HepG2 (cell line): ENCODE data around the gene SRC. TPM values are rescaled to one million over a fixed set of nuclear protein-coding genes. Genes with fewer than 3 reads are reported as not detected.

Experiments
- ATAC-seq: fragments of 200-7000 bp; cut with Tn5 transposase; 3 replicates; pipeline ENCODE4 v1.9.1; 2020; ENCODE audit warnings: mild to moderate bottlenecking, moderate library complexity
- Bru-seq: library from RNA; stranded (reverse); fragments of 400-500 nt; gene quantifications from one replicate; lab custom pipeline; 2021; lab: Mats Ljungman, UMichigan
- BruChase-seq, 2 experiments: library from RNA; stranded (reverse); fragments of 400-500 nt; gene quantifications; one replicate each; lab custom pipeline; 2021; lab: Mats Ljungman, UMichigan
- BruUV-seq: library from RNA; stranded (reverse); fragments of 400-500 nt; replicated peaks from 2 replicates; lab custom pipeline; 2021; lab: Mats Ljungman, UMichigan
- CTCF ChIA-PET: fragments of 300-600 bp; formaldehyde crosslinking; extraction: SDS; loops from one replicate; lab custom pipeline; 2021; ENCODE audit warnings: low total read pairs, inconsistent platforms, low intra/inter-chr PET ratio; lab: Yijun Ruan, JAX
- POLR2A ChIA-PET: fragments of 350-600 bp; sonication (Branson Sonifier 250); formaldehyde crosslinking; loops from one replicate; lab custom pipeline; 2020; ENCODE audit warnings: antibody characterized with exemption, inconsistent platforms; lab: Yijun Ruan, JAX
- DNase-seq: peaks from one replicate; pipeline ENCODE4 v3.0.0-alpha.2; 2015; ENCODE audit warnings: low spot score
- FAIRE-seq: peaks from 3 replicates; lab custom pipeline; 2011; peaks lifted over from hg19 to GRCh38; lab: Jason Lieb, UNC
- H2AFZ ChIP-seq: one replicate; pipeline ENCODE4 v1.6.1; 2011; ENCODE audit warnings: low read length, inconsistent platforms
- H3K27ac ChIP-seq: fragments of 300-600 bp; 3 replicates; pipeline ENCODE4 v1.8.0; 2011; ENCODE audit warnings: mixed run types, mild to moderate bottlenecking, mixed read lengths, low read length, inconsistent platforms; ENCODE audit not compliant: insufficient read depth; ENCODE audit errors: extremely low read length
- H3K27me3 ChIP-seq, 2 experiments: fragments of 200-600 bp in 1 of 2; 2 replicates in 1 of 2; 3 replicates in 1 of 2; pipeline versions ENCODE4 v1.6.0 to v1.8.0; 2011; ENCODE audit warnings: low read length in 2 of 2, mild to moderate bottlenecking in 2 of 2, moderate library complexity in 2 of 2, inconsistent platforms in 1 of 2; ENCODE audit not compliant: insufficient read depth in 2 of 2, control insufficient read depth in 1 of 2
- H3K36me3 ChIP-seq, 2 experiments: fragments of 200-600 bp in 1 of 2; replicated peaks in 1 of 2; 2 replicates in 1 of 2; 3 replicates in 1 of 2; pipeline versions ENCODE4 v1.5.1 to v1.8.0; 2011; ENCODE audit warnings: low read length in 2 of 2, inconsistent platforms in 1 of 2; ENCODE audit not compliant: insufficient read depth in 2 of 2, control insufficient read depth in 1 of 2
- H3K4me1 ChIP-seq: 2 replicates; pipeline ENCODE4 v1.5.1; 2012; ENCODE audit warnings: low read length, inconsistent platforms; ENCODE audit not compliant: insufficient read depth
- H3K4me2 ChIP-seq: 2 replicates; pipeline ENCODE4 v1.6.0; 2011; ENCODE audit warnings: low read depth, low read length, inconsistent platforms
- H3K4me3 ChIP-seq, 3 experiments: fragments of 200-600 bp in 1 of 3; sonication (generic), shearing (Covaris generic) in 1 of 3; replicated peaks in 1 of 3; 2 replicates each; pipeline ENCODE4 v1.5.1; 2011 to 2016; ENCODE audit warnings: low read length in 3 of 3, inconsistent platforms in 2 of 3, low read depth in 2 of 3, mild to moderate bottlenecking in 2 of 3, control low read depth in 1 of 3, mixed read lengths in 1 of 3; ENCODE audit not compliant: insufficient read depth in 1 of 3
- H3K79me2 ChIP-seq: one replicate; pipeline ENCODE4 v1.6.1; 2011; ENCODE audit warnings: low read length, inconsistent platforms; ENCODE audit not compliant: insufficient read depth
- H3K9ac ChIP-seq: 2 replicates; pipeline ENCODE4 v1.6.0; 2011; ENCODE audit warnings: mild to moderate bottlenecking, low read depth, low read length, inconsistent platforms; ENCODE audit not compliant: insufficient read depth
- H3K9me3 ChIP-seq: 2 replicates; pipeline ENCODE4 v1.5.1; 2012; ENCODE audit warnings: mild to moderate bottlenecking, low read length
- H4K20me1 ChIP-seq: 2 replicates; pipeline ENCODE4 v1.6.0; 2011; ENCODE audit warnings: inconsistent platforms, mild to moderate bottlenecking, low read length, moderate library complexity; ENCODE audit not compliant: insufficient read depth
- DMAP1 ChIP-seq: IDR thresholded peaks from 2 replicates; pipeline ENCODE4 v1.6.1; 2016
- E2F1 ChIP-seq: sonication (generic); formaldehyde crosslinking; IDR thresholded peaks from 2 replicates; pipeline ENCODE4 v1.5.0; 2020; ENCODE audit warnings: missing genetic modification reagents
- FOSL2 ChIP-seq: sonication (generic); formaldehyde crosslinking; IDR thresholded peaks from 2 replicates; pipeline ENCODE4 v1.4.0; 2020; ENCODE audit warnings: missing genetic modification reagents
- HNF1B ChIP-seq: sonication (generic); formaldehyde crosslinking; IDR thresholded peaks from 2 replicates; pipeline ENCODE4 v1.5.1; 2020; ENCODE audit warnings: mild to moderate bottlenecking, moderate library complexity, missing genetic modification reagents
- MAX ChIP-seq: IDR thresholded peaks from 2 replicates; pipeline ENCODE4 v1.6.1; 2012; ENCODE audit warnings: inconsistent platforms
- MTA1 ChIP-seq: sonication (generic); formaldehyde crosslinking; IDR thresholded peaks from 2 replicates; pipeline ENCODE4 v1.4.0; 2020; ENCODE audit warnings: missing genetic modification reagents, mild to moderate bottlenecking, borderline replicate concordance
- NFIC ChIP-seq: IDR thresholded peaks from 2 replicates; pipeline ENCODE4 v1.6.1; 2012; ENCODE audit warnings: mild to moderate bottlenecking, low read length, inconsistent platforms
- SAP130 ChIP-seq: IDR thresholded peaks from 2 replicates; pipeline ENCODE4 v1.6.1; 2016; ENCODE audit warnings: low read depth
- ZNF253 ChIP-seq: sonication (generic); formaldehyde crosslinking; IDR thresholded peaks from 2 replicates; pipeline ENCODE4 v1.8.0; 2022; ENCODE audit warnings: mild to moderate bottlenecking, missing genetic modification reagents, borderline replicate concordance
- ZNF768 ChIP-seq: sonication (generic); formaldehyde crosslinking; IDR thresholded peaks from 2 replicates; pipeline ENCODE4 v1.4.0; 2020; ENCODE audit warnings: missing genetic modification reagents
- ZNF83 ChIP-seq: sonication (generic); formaldehyde crosslinking; IDR thresholded peaks from 2 replicates; pipeline ENCODE4 v1.4.0; 2020; ENCODE audit warnings: missing genetic modification reagents, mild to moderate bottlenecking, borderline replicate concordance
- WGBS: methylation state at CpG from one replicate; pipeline ENCODE4 v1.1.6; 2017; ENCODE audit warnings: low lambda C conversion rate; 5-methylcytosine and 5-hydroxymethylcytosine counted together
- in situ Hi-C: cut with HindIII; loops from 2 replicates; pipeline ENCODE4 v1.10.0; 2017; ENCODE audit warnings: low pct_unique_long_range_greater_than_20kb; ENCODE audit not compliant: extremely low pct_ligation_motif_present
- intact Hi-C: fragments of 100-400 bp; cut with micrococcal nuclease; formaldehyde crosslinking; loops from one replicate; pipeline ENCODE4 v1.10.0; 2022; ENCODE audit not compliant: unreplicated experiment
- long read RNA-seq, 2 experiments: library from RNA in 1 of 2; library from polyadenylated mRNA in 1 of 2; stranded (forward) in 1 of 2; unstranded in 1 of 2; transcript quantifications; one replicate each; pipeline ENCODE4 v2.0.0, GENCODE V29; 2019 to 2022
- polyA minus RNA-seq, 3 experiments: library from RNA; depleted of rRNA, polyadenylated mRNA; stranded (reverse); fragments of >200 nt; gene quantifications; 2 replicates each; pipeline ENCODE4 v1.2.3, GENCODE V29; 2011; ENCODE audit warnings: low replicate concordance in 1 of 3
- polyA plus RNA-seq, 8 experiments: library from polyadenylated mRNA; depleted of rRNA in 3 of 8; stranded (reverse) in 7 of 8; unstranded in 1 of 8; fragments of >200 nt; fragmentation: Illumina TruSeq in 4 of 8; extraction: Trizol in 4 of 8; gene quantifications; 2 replicates each; pipeline versions ENCODE4 v1.2.1 to v1.2.3, GENCODE V29; 2011 to 2016; ENCODE audit warnings: low read depth in 4 of 8, missing spikeins in 1 of 8, mixed read lengths in 1 of 8; ENCODE audit not compliant: insufficient read depth in 1 of 8
- total RNA-seq, 5 experiments: library from RNA; depleted of rRNA; stranded (reverse); fragments of >200 nt; fragmentation: Illumina TruSeq; extraction: Trizol; gene quantifications; 2 replicates each; pipeline ENCODE4 v1.2.3, GENCODE V29; 2016; ENCODE audit warnings: low read depth in 1 of 5

Gene SRC
- total RNA-seq (2016; rRNA removed; fragmentation: Illumina TruSeq; extraction: Trizol) (54.7 and 59.7 TPM in 2 replicates), polyA plus RNA-seq (2011; rRNA removed) (192 and 229 TPM in 2 replicates), polyA minus RNA-seq (2011; rRNA and poly(A)+ RNA removed; ENCODE audit: low replicate concordance) (0.87 and 280 TPM in 2 replicates), Bru-seq, nascent RNA (percentile 85 among the genes with signal in this experiment), BruChase-seq, experiment 1, labeled RNA remaining after a 6-hour chase (percentile 87 among the genes with signal in this experiment), BruChase-seq, experiment 2, labeled RNA remaining after a 2-hour chase (percentile 83 among the genes with signal in this experiment)
- 18.4 and 21.0 TPM in 2 replicates for total RNA-seq (2016; cell fraction: cytosol; rRNA removed; fragmentation: Illumina TruSeq; extraction: Trizol; ENCODE audit: low read depth)
- 48.2 and 56.8 TPM in 2 replicates for total RNA-seq (2016; cell fraction: insoluble cytoplasmic fraction; rRNA removed; fragmentation: Illumina TruSeq; extraction: Trizol)
- total RNA-seq (2016; cell fraction: membrane; rRNA removed; fragmentation: Illumina TruSeq; extraction: Trizol) = 25.3 and 30.3 TPM in 2 replicates
- 60.1 and 65.6 TPM in 2 replicates for total RNA-seq (2016; cell fraction: nucleus; rRNA removed; fragmentation: Illumina TruSeq; extraction: Trizol)
- 97.4 and 112 TPM in 2 replicates for polyA plus RNA-seq (2011; cell fraction: cytosol; rRNA removed)
- 448 and 459 TPM in 2 replicates for polyA plus RNA-seq (2011; cell fraction: nucleus; rRNA removed)
- polyA plus RNA-seq (2012) = 148 and 158 TPM in 2 replicates
- polyA plus RNA-seq (2016; cell fraction: cytosol; fragmentation: Illumina TruSeq; extraction: Trizol; ENCODE audit: low read depth) = 3.4 and 4.0 TPM in 2 replicates
- polyA plus RNA-seq (2016; cell fraction: insoluble cytoplasmic fraction; fragmentation: Illumina TruSeq; extraction: Trizol; ENCODE audit: low read depth) = 43.5 and 52.9 TPM in 2 replicates
- 13.5 and 16.0 TPM in 2 replicates for polyA plus RNA-seq (2016; cell fraction: membrane; fragmentation: Illumina TruSeq; extraction: Trizol; ENCODE audit: low read depth)
- polyA plus RNA-seq (2016; cell fraction: nucleus; fragmentation: Illumina TruSeq; extraction: Trizol; ENCODE audit: insufficient read depth, low read depth) = 92.1 and 101 TPM in 2 replicates
- polyA minus RNA-seq (2011; cell fraction: cytosol; rRNA and poly(A)+ RNA removed) = 92.5 and 127 TPM in 2 replicates
- polyA minus RNA-seq (2011; cell fraction: nucleus; rRNA and poly(A)+ RNA removed) = 209 and 267 TPM in 2 replicates
- long read RNA-seq, experiment 1, partial matches to known transcripts = 14 of 23 reads
- long read RNA-seq, experiment 1, other reads (novel, unspliced or antisense) = 9 of 23 reads
- long read RNA-seq, experiment 2, full-length matches to known transcripts = 14 of 342 reads
- long read RNA-seq, experiment 2, partial matches to known transcripts = 161 of 342 reads
- long read RNA-seq, experiment 2, other reads (novel, unspliced or antisense) = 167 of 342 reads

- no peak for FAIRE-seq
- peaks cover 10 to 28% of the 10 kb centered on the region in 2 experiments for H3K36me3 ChIP-seq
- 1% methylated on average over 61 of the region's 63 CpGs for WGBS
- in situ Hi-C loops = no loop called here
- H4K20me1 ChIP-seq = peaks cover 40% of the 10 kb centered on the region
- TSS peak; percentile 79 for BruUV-seq
- no peak within 1 kb of the TSS for H2AFZ ChIP-seq
- peak within 1 kb of the TSS; percentile 77 for H3K9ac ChIP-seq
- intact Hi-C loops = loop anchor here (2.0 kb wide), 2 partner anchors 35 to 77 kb away; no protein-coding TSS in a partner anchor
- peaks cover 52% of the 10 kb centered on the region for H3K79me2 ChIP-seq
- H3K9me3 ChIP-seq = no peaks in the 10 kb centered on the region
- DNase-seq = peak; percentile 74
- peaks cover 0 to 5% of the 10 kb centered on the region in 2 experiments; a peak in 1 of 5 replicates for H3K27me3 ChIP-seq
- peaks cover 79% of the 10 kb centered on the region for H3K4me1 ChIP-seq
- ATAC-seq = peak; percentile 29
- H3K27ac ChIP-seq = peak within 1 kb of the TSS; percentile 81
- H3K4me3 ChIP-seq = peak within 1 kb of the TSS; percentile 78 to 89 (median 80)
- CTCF ChIA-PET = interaction anchor here (1.3 kb wide), 1 partner anchor 39 kb away, joined by 3 read pairs; no protein-coding TSS in a partner anchor
- H3K4me2 ChIP-seq = peak within 1 kb of the TSS; percentile 92
- POLR2A ChIA-PET = interaction anchor here (1.2 to 4.0 kb wide), 13 partner anchors 10 to 167 kb away, joined by 3 to 59 read pairs (median 12); partner anchors contain the start of genes MANBAL, MROH8 and RPN2
- TF ChIP-seq NFIC (no peak), SAP130 (CRISPR knock-in tag) (peak; percentile 79), ZNF253 (CRISPR knock-in tag) (0 out of 2 replicates have a peak, but pooled peaks have one; percentile 45), FOSL2 (no peak), ZNF768 (CRISPR knock-in tag) (peak; percentile 64), MAX (peak; percentile 36; the same call in 1 of the 2 replicates), ZNF83 (CRISPR knock-in tag) (no peak), HNF1B (CRISPR knock-in tag) (0 out of 2 replicates have a peak, but pooled peaks have one; percentile 41), MTA1 (peak; percentile 55; the same call in 1 of the 2 replicates), E2F1 (CRISPR knock-in tag) (no peak), DMAP1 (0 out of 2 replicates have a peak, but pooled peaks have one; percentile 38)
Measured at GRCh38 chr20:37345339-37346235, at the start of gene SRC. Gene SRC (plus strand): TSS chr20:37346140. CDS start chr20:37384154, 38,014 bp downstream.
